Left forelimb (tissue), 1 donor: Measurements from ENCODE around the gene CCDC192.
"Not testable (repeated sequence)": the region's sequence is repeated elsewhere in the genome, so short reads cannot be mapped to it uniquely, and the experiment has no call there.

Experiments
- DNase-seq: peaks from one replicate; pipeline ENCODE4 v3.0.0-alpha.2; 2018; ENCODE audit warnings: low spot score

Gene CCDC192

DNA sequence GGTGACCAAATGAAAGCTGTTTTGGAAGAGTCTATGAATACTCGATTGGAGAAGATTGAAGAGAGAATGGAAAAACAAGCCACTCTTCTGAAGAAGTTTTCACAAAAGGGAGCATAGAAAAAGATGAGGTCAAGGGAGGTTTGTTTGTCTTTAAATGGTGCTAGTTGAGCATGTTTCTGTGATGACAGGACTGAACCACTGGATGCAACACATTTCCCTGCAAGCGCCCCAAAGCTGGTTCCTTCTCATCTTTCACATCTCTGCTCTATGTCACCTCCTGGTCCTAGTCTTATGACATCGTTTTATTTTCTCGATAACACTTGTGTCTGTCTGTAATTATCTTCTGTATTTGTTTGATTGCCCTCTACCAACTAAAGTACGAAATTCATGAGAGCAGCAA, 3.8 kb upstream of the CCDC192 start:
- DNase-seq = no peak

DNA sequence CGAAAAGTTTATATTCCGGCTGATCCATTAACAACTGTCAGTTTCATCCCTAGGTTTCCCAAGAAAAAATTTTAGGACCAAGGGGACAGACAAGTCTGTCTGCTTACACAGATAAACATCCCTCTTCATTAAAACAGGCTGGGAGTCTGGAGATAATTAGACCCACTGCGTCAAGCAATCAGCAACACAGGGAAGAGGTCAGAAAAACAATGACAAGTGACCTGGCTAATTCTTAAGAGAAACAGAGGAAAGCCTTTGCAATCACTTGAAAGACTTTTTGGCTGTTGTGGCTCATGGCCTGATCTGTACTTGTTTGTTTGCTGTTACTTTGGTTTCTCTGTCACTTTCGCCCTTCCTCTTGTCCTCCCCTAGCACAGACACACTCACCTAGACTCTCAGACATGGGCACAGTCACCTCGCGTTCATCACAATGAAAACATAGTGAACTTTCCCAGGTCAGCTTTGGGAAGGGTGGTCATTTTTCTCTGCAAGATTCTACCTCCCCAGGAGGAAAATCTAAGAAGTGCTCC, 2.9 kb upstream of the CCDC192 start:
- DNase-seq = no peak

DNA sequence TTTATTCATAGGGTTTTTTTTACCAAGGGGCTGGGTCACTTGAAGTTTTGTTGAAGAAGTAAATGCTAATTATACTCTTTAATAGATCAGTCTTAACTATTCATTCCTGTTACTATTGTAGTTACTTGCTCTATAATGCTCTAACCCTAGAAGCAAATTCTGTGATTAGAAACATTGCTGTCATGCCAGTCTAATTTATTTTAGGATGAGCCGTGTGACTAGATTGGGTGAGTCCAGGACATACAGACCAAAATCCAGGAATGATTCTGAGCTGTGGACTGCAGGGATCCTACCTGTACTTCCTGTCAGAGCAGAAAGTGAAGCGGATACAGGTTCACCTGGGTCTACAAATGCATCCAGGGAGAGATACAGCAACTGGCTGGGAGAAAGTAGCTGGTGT, 757 bp upstream of the CCDC192 start:
- DNase-seq = no peak

DNA sequence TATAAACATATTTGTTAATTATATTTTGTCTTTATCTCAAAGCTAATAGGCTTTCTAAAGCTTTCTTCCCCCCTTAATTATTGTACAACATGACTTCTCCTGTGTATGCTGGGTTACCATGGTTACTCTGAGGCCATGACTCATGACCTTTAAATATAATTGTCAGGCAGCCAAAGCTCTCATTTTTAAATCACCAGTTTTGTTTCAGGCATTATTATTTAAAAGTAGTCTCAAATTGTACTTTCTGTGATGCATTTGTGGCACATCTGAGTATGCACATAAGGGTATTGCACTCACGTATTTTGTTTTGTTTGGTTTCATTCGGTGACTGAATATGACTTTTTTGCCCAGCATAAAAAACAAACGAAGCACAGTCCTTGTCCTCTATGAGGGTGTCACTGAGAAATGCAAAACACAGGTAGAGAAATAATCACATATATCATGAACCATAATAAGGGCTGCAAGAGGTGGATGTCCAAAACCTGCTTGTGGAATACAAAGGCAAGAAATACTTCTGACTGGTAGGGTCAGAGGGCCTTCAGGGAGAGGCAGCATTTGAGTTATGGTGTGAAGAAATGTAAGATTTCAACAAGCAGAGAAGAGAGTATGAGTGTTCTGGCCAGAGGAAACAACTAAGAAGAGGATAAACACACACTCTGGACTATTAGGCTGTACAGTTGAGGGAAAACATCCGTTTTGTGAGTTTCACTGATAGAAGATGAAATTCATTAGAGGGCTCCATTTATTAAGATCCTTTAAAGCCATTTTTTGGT, 2.1 kb downstream of the CCDC192 start:
- DNase-seq = no peak

DNA sequence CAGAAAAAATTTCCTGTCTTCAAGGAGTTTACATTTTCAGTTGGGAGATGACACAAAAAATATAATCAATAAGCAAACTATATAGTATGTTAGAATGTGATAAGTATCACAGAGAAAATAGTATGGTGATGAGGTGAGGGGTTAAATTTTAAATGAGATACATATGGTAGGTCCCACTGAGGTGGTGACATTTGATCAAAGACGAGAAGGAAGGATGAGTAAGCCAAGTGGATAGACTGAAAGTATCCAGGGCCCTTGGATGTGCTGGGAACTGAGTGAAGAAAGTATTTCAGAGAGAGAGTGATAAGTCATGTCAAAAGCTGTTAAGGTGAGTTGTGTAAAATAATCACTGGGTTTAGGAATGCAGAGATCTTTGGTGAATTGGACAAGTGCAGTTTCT, 3.5 kb downstream of the CCDC192 start:
- DNase-seq = no peak

DNA sequence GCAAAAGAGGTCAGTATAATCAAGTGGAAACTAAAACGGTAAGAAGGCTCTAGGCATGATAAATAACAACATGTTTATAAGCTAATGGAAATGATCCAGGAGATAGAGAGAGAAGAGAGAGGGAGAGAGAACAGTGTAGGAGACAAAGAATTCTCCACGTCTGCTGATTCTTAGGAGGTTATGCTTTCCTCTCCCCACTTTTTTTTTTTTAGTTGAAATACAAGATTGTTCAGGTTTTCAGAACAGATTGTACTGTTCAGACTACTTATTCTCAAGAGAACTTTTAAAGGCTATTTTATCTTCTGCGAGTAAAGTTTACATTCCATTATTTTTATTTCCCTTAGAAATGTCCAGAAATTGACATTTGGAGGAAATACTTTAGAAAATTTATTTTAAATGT, 4.0 kb downstream of the CCDC192 start:
- no peak for DNase-seq

DNA sequence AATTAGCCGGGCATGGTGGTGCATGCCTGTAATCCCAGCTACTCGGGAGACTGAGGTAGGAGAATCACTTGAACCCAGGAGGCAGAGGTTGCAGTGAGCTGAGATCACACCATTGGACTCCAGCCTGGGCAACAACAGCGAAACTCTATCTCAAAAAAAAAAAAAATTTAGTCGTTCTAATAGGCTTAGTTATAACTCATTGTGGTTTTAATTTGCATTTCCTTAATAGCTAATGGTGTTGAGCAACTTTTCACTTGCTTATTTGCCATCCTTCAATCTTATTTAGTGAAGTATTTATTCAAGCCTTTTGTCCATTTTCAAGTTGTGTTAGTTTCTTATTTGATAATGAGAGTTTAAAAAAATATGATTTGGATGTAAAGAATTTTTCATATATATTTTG, 9.9 kb downstream of the CCDC192 start:
- not testable (repeated sequence) for DNase-seq

DNA sequence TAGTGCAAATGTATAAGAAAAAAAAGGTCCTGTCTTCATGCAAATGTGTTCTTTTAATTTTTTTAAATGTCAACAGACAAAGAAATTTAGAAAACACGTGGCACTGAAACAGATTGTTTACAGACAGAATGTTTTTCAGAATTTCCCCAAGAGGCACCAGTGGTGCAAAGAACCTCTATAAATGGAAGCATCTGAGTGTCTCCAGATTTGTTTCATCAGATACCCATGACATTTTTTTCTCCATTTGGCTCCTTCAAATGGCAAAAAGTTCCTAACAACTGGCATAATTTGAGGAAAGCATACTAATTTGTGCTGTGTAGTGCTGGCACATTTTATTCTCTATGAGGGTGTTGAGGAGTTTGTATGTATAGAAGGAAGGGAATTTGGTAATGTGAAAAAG, 15.0 kb downstream of the CCDC192 start:
- DNase-seq = no peak

DNA sequence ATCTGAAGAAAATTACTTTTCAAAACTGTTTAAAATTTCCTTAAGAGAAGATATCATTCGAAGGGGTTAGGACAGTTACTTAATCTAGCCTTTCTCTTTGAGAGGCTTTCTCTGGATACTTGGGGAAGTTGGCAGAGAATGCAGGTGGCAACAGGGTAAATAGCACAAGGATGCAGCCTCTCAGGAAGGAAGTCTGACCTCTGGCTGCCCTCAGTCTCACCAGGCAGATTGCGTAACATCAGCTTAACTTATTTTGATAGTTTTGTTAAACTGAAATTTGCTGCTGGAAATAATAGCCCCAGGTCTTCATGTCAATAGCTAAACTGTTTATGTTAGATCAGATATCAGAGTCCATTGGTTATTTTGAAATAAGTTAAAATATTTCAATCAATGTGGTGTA, 20.4 kb downstream of the CCDC192 start:
- no peak for DNase-seq

DNA sequence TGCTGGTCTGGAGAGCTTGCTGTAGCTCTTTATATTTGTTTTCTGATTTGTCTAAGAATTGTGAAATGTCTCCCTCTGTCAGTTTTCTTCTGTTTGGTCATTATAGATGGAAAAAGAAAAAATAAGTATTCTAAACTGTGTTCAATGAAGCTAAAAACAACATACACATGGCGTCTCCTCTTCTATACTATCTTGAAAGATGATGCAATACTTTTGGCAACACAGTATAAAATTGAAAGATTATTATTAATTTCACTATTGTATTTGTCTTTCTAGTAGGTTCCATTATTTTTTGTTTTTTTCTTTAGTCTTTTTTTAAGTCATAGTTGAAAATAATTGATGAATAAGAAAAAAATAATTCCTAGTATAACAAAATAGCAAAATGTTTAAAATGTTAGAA, 22.5 kb downstream of the CCDC192 start:
- no peak for DNase-seq

DNA sequence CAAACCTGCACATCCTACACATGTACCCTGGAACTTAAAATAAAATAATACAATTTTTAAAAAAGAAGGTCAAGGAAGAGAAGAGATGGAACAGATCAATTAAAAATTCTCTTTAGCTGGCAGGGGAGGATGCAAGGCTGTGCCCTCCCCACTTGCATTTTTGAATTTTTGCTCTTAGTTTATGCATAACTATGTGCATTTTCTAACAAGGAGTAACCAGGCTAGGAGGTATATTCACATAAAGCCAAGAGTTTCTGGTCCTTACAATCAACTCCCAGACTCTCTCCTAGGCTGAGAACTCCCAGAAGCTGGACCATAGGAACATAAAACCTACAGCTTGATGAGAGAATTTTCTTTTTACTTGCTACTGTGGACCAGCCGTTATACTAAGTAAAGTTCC, 29.8 kb downstream of the CCDC192 start:
- no peak for DNase-seq

DNA sequence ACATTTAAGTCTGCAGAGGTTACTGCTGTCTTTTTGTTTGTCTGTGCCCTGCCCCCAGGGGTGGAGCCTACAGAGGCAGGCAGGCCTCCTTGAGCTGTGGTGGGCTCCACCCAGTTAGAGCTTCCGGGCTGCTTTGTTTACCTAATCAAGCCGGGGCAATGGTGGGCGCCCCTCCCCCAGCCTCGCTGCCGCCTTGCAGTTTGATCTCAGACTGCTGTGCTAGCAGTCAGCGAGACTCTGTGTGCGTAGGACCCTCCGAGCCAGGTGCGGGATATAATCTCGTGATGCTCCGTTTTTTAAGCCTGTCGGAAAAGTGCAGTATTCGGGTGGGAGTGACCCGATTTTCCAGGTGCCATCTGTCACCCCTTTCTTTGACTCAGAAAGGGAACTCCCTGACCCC, 36.2 kb downstream of the CCDC192 start:
- DNase-seq = not testable (repeated sequence)

DNA sequence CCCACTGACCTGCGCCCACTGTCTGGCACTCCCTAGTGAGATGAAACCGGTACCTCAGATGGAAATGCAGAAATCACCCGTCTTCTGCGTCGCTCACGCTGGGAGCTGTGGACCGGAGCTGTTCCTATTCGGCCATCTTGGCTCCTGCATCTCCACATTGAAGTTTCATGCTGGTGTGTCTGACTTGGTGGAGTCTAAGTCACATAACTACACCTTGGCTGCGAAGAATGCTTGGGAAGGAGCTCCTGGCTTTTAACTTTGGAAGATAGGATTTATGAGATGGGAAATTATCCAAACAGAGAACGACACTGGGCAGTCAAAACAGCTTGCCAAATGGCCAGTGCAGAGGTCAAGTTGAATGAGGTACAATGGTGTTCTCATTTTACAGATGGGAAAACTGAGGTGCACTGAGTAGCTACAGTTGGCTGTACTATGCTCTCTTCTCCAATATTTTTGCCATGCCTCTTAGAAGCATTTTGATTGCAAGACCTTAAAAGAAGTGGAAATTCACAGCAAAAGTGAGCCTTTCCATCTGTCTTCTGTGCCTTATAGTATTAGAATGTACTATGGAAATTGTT, 36.7 kb downstream of the CCDC192 start:
- no peak for DNase-seq

DNA sequence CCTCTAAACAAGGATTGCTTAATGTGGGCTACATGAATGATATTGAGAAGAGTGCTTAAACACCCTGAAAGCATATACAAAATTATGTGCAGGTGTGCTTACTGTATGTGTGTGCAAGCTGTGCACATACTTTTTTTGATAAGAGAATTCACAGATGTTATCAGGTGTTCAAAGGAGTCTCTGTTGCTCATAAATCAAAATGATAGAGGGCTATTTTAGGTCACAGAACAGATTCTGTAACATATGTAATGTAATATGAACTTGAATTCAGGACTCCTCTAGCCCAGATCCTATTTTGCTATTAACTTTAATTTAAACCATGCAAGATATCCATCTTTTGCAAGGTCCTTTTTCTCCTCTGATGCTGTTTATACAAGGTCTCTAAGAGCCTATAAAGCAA, 38.2 kb downstream of the CCDC192 start:
- DNase-seq = no peak

DNA sequence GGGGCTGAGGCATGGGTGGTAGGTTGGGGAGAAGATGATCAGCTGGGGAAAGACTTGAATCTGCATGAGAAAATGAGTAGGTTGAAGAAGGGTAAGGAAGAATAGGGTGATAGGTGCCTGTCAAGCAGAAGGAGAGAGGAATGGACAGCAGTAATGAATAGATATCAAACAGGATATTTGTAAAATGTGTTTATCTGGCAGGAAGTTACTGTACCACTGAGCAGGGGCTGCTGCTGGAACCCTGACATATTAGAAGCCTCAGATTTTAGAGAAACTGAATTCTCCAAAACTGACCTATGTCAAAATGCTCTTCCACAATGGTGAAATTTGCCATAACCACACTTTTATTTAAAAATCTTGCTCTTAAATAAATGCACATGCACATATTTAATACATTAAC, 41.0 kb downstream of the CCDC192 start:
- DNase-seq = no peak

DNA sequence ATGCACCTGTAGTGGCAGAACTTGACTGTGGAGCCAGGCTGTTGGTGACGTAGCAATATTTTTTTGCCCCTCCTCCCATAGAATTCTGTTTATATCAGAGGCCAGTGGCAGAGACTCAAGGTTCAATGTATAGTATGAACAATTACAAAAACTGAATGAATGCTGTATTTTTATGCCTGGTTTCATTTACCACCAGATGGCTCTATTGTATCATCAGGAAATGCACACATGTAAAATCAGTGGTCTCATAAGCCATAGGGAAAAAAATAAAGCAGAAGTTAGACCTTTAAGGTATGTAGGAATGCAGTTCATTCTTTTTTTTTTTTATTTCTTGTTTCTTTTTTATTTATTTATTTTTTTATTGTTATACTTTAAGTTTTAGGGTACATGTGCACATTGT, 43.6 kb downstream of the CCDC192 start:
- DNase-seq = no peak

DNA sequence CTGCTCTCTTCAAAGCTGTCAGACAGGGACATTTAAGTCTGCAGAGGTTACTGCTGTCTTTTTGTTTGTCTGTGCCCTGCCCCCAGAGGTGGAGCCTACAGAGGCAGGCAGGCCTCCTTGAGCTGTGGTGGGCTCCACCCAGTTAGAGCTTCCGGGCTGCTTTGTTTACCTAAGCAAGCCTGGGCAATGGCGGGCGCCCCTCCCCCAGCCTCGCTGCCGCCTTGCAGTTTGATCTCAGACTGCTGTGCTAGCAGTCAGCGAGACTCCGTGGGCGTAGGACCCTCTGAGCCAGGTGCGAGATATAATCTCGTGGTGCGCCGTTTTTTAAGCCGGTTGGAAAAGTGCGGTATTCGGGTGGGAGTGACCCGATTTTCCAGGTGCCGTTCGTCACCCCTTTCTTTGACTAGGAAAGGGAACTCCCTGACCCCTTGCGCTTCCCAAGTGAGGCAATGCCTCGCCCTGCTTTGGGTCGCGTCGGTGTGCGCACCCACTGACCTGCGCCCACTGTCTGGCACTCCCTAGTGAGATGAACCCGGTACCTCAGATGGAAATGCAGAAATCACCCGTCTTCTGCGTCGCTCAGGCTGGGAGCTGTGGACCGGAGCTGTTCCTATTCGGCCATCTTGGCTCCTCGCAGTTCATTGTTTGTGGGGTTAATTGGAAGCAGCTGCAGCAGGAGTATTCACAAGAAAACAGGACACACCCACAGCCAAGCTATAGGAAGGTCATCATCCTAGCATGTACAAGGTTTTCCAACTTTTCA, 49.5 kb downstream of the CCDC192 start:
- not testable (repeated sequence) for DNase-seq

DNA sequence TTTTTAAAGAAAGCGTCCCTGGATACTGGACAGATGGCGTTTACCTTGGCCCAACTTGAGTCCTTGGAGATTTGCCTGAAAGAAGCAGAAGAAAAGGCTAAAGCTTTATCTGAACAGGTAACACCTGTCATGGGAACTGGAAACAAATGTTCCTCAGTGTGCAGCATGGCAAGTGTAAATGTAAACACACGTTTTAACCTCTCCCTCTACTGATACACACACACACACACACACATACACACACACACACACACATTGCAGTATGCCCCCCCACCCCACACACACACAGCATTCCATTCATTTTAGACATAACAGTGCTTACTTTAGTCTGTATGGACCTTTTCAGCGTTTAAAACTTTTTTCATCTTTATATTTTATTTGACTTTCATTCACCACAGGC, 51.1 kb downstream of the CCDC192 start:
- no peak for DNase-seq

DNA sequence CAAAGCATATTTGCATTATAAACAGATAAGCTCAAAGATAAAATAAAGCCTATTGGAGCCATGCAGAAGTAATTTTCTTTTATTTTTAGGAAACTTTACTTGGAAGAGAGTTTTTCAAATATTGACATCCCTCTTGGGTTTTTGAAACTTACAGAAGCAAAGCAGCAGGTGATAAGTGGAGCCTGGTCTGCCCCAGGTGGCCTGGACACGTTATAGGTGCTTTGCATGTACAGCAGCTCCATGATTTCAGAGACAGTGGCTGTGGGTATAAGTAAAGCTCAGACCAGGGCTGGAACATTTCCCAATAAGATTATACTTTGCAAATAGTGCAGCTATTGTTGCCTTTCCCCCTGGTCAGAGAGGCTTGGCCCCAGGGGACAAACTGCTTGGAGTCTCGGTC, 51.5 kb downstream of the CCDC192 start:
- DNase-seq = no peak

DNA sequence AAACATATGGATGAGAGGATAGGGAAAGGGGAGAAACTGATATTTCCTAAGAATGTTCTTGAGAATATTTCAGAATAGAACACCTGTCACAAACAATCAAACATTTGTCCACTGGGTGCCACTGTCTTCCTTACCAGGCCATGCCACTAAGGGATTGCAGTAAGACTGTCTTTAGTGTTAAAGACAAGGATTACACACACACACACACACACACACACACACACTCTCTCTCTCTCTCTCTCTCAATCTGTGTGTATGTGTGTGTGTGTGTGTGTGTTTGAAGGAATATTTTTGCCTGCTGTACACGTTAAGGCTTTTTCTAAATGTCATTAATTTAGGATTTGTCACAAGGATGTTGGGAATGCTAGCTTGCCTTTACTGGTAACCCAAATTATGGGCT, 54.4 kb downstream of the CCDC192 start:
- DNase-seq = no peak

DNA sequence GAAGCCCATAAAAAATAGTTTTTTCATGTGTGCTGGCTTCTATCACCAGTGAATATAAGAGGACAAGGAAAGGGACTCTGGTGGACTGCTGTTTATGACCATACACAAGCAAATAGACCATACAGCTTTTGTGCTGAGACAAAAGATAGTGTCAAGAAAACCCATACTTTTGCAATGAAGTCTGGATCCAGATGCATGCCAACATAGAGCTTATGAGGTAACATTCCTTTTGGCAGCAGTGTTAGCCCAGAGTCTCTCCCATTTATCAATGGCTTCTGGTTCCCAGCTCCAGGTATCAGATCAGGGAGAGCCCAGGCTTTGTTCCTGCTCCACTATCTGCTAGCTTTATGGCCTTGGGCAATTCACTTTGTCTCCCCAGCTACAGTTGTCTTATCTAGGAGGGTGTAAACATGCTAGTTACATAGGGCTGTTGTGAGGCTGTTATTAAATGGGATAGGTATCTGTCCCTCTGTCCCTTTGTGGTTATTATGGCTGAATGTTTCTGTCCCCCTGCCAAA, 55.6 kb downstream of the CCDC192 start:
- no peak for DNase-seq

DNA sequence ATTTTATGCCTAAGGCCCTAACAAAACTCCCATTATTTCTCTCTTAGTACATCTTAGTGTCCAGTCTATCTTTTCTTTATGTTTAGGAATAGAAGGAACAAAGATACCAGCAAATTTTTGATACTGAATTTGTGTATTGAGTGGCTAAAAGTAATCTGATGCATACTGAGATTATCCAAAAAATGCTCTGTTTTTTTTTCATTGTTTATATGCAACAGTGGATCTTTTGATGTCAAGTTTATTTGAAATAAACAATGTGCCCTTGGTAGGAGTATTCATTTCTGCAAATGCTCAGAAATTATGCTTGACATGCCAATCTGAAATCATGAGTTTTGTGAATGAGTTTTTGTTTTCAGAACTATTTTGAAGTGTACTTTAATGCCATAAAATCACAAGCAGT, 58.7 kb downstream of the CCDC192 start:
- no peak for DNase-seq

DNA sequence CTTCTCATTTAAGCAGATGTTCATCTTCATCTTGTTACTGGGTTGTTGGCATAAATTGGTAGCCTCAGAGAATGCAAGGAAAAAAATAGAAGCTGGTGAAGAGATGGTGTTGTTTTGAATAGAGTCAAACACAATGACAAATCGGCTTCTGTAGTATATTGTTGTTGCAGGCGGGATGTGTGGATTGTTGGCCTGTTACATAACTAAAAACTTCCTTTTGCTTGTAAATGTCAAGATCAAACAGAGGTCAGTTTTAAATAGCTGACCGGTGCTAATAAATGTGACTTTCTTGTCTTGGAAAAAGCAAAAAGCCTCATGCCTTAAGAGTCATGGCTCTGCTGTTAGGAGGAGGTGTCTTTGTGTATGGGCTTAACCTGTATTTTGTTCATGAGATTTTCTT, 59.2 kb downstream of the CCDC192 start:
- no peak for DNase-seq
